Suprapubic skin (tissue), 4 donors: Measurements from ENCODE around the gene C11orf24.

Experiments
- CTCF ChIP-seq, 2 donors: fragments of 200-600 bp in 1 of 2; fragments of 450-650 bp in 1 of 2; sonication (generic) in 1 of 2; IDR thresholded peaks; one replicate each; pipeline ENCODE4 v1.5.1; 2016 to 2019; ENCODE audit warnings: antibody characterized with exemption in 2 of 2, mild to moderate bottlenecking in 1 of 2, moderate library complexity in 1 of 2
- EP300 ChIP-seq: sonication (generic); formaldehyde crosslinking; IDR thresholded peaks from one replicate; pipeline ENCODE4 v1.6.1; 2017; ENCODE audit warnings: antibody characterized with exemption
- POLR2A ChIP-seq, 2 donors: fragments of 450-650 bp; IDR thresholded peaks; one replicate each; pipeline ENCODE4 v1.6.1; 2017; ENCODE audit warnings: antibody characterized with exemption in 2 of 2, mild to moderate bottlenecking in 2 of 2, moderate library complexity in 2 of 2
- POLR2AphosphoS5 ChIP-seq, 3 donors: sonication (generic); formaldehyde crosslinking; IDR thresholded peaks; one replicate each; pipeline ENCODE4 v1.6.1; 2017; ENCODE audit warnings: antibody characterized with exemption in 3 of 3

- TF ChIP-seq POLR2AphosphoS5 (IDR thresholded peaks at IDR 0.05): no peak
- TF ChIP-seq EP300: no peak
- no peak for TF ChIP-seq POLR2A (IDR thresholded peaks at IDR 0.05)
- no peak for TF ChIP-seq CTCF (IDR thresholded peaks at IDR 0.05)
Measured at GRCh38 chr11:68259122-68259959, 12.4 kb downstream of the C11orf24 start.
